NCI-H69 (cell line): Measurements from ENCODE around the gene APBB1IP.
"Not testable (repeated sequence)": the region's sequence is repeated elsewhere in the genome, so short reads cannot be mapped to it uniquely, and the experiment has no call there.

Experiments used
- DNase-seq: peaks from one replicate; lab custom pipeline; 2025; lab: John Stamatoyannopoulos, UW

Gene APBB1IP

GRCh38 chr10:26437637-26438461, at the start of gene APBB1IP:
Gene APBB1IP (plus strand): TSS chr10:26438341. CDS start chr10:26492327, 53,986 bp downstream.
- DNase-seq, result no peak

GRCh38 chr10:26389533-26389932, 48.6 kb upstream of the APBB1IP start:
- no peak for DNase-seq

GRCh38 chr10:26391701-26392695, 46.1 kb upstream of the APBB1IP start:
- no peak for DNase-seq

DNA sequence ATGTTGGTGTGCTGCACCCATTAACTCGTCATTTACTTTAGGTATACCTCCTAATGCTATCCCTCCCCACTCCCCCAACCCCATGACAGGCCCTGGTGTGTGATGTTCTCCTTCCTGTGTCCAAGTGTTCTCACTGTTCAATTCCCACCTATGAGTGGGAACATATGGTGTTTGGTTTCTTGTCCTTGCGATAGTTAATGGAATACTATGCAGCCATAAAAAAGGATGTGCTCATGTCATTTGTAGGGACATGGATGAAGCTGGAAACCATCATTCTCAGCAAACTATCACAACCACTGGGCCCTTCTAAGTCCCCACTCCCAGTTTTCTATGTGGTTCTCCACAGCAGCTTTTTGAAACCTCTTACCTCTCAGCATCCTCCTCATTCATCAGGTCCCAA, 39.8 kb upstream of the APBB1IP start:
- DNase-seq, result not testable (repeated sequence)

DNA sequence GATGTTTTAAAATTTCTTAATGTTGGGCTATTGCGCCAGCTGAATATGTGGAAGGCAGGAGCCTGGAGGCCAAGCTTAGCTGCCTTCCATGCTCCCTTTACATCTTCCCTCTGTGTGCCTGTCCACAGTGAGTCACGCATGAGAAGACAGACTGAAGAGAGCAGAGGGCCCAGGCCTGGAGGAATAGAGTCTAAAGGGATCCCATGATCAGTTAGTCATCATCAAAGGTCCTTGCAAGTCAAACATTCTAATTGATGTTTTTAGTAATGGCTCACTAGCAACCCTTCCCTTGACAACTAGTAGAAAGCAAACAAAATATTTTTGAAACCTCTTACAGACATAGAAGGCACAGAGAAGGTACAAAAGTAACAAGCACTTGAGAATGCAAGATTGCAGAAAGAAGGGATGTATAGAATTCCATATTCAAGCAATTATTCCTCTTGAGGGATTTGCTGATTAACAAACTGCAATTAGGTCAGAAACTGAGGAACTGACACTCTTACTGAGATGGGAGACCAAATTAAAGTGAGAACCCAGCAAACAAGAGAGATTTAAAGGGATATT, 30.7 kb upstream of the APBB1IP start:
- peak; percentile 69 for DNase-seq

DNA sequence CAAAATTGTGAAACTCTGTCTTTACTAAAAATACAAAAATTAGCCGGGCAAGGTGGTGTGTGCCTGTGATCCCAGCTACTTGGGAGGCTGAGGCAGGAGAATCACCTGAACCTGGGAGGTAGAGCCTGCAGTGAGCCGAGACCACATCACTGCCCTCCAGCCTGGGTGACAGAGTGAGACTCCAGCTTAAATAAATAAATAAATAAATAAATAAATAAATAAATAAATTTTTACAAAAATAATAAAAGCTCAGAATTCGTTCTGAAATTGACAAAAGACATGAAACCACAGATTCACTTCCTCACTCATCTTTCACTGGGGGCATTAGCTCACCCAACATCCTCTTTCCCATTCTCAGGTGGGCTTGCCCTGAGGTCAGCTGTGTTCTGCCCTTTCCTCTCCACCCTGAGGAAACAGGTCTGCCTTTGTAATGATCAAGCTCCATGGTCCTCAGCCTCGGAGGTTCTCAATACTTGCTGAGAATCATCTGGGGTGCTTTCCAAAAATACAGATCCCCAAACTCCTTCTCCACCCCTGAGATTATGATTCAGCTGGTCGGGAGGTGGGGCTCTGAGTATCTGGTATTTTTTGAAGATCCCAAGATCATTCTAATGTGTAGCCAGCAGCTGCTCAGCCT, 29.2 kb upstream of the APBB1IP start:
- no peak for DNase-seq

GRCh38 chr10:26410356-26410755, 27.8 kb upstream of the APBB1IP start:
- DNase-seq, result no peak

DNA sequence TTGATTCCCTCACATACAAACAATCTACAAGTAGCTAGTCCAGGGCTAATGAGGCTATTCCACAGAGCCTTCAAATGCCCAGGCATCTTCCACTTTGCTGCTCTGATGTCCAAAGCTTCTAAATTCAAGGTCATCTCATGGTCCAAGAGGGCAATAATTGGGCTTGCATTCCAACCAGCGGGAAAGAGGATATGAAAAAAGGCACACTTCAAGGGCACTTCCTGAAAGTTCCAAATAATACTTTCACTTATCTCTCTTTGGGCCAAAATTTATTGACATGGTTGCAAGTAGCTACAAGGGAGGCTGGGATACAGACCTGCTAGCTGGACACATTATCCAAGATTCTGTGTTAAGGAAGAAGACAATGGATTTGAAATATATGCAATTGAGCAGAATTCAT, 25.2 kb upstream of the APBB1IP start:
- no peak for DNase-seq

DNA sequence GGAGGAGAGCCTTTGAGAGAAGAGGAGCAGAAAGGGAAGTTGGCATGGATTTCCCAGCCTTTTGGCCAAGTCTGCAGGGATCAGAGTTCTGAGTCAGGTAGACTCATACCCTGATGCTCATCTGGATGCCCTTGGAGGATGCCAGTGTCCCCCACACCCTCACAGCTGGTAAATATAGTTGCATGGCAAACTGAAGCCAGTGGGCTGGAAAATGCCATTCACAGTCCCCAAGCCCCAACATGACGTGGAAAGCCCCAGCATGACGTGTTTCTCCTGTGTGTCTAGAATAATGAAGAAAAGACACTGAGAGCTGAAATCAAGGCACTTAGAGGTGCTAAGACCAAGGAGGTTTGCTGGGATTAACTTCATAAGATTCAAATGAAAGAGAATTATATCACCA, 24.8 kb upstream of the APBB1IP start:
- no peak for DNase-seq

DNA sequence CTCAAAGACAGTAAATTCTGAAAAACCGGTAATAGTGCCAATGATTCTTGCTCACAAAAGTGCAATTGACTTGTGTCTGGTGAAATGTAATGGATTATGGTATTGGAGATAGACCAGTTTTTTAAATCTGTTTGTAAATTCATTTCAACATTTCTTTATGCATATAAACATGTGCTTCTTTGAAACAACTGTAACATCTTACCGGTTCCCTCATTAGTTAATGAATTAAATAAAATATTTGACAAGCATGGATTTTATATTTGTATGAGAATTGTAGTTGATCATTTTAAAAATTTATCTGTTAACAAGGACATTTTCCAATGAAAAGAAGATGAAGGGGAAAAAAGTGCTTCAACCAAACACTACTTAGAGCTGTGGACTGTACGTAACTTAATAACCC, 21.0 kb upstream of the APBB1IP start:
- DNase-seq, result no peak

- no peak for DNase-seq
Measured at GRCh38 chr10:26422977-26423376, 15.2 kb upstream of the APBB1IP start.

DNA sequence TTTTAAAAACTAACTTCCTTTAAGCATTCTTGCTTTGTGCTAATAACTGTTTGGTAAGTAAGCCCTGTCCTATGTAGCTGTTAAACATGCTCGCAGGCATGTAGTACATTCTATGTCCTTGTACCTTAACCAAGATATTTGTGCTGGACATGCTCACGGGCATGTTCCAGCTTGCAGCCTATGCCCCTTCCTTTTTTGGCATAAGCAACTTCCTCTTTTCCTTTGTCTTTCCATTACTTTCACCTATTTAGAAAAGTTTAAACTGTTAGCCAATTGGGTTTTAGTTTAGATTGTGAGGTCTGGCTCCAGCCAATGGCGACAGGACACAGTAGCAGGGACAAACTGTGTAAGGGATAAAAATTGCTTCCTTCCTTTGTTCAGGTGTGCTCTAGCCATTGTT, 14.4 kb upstream of the APBB1IP start:
- no peak for DNase-seq

DNA sequence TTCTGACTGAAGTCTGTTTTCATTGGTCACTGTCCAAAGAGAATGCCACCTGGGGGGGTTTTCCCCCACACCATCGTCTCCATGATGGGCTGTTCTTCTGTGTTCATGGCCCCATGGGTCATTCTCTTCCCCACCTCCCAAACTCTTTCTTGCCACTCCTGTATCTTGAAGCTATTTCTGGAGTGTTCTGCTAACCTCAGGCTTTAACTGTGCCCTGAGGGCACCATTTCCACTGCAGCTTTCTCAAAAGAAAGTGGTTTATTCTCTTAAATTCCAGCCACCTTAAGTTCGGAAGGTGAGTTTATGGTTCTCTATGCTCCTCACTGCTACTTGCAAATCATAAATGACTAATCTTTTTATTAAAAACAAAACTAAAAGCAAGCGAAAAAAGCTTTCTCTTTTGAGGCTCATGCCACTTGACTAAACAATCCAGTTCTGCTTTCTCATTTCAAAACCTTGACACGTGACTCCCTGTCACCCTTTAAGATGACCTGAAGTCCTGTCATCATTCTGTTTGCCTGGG, 7.4 kb upstream of the APBB1IP start:
- DNase-seq, result no peak

DNA sequence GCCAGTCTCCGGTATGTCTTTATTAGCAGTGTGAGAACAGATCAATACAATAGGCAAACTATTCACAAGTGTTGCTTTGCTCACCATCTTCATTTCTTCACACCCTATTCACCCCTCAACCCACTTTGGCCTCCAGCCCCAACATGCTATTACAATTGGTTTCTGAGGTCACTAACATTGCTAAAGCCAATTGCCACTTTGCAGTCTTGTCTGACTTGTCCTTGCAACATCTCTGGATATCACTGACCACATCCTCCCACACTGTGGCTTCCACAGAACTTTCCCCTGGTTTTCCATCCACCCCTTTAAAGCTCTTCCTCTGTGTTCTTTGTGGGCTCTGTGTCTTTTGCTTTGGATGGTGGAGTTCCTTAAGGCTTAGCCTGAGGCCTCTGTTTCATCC, 5.2 kb upstream of the APBB1IP start:
- DNase-seq, result no peak

- DNase-seq, result no peak
Measured at GRCh38 chr10:26435852-26436251, 2.3 kb upstream of the APBB1IP start.

DNA sequence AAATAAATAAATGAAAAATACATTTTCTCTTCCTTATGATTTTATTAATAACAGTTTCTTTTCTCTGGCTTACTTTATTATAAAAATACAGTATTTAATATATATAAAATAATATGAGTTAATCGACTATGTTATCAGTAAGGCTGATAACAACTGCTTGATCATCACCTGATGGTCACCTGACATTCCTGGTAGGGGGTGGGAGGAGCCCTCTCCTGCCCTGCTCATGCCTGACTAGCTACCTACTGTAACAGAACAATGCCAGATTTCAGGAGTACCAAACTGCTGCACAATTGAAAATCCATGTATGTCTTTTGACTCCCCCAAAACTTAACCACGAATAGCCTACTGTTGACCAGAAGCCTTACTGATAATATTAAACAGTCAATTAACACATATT, 1.3 kb upstream of the APBB1IP start:
- DNase-seq, result no peak

GRCh38 chr10:26438534-26439341, 597 bp downstream of the APBB1IP start:
- DNase-seq, result no peak

DNA sequence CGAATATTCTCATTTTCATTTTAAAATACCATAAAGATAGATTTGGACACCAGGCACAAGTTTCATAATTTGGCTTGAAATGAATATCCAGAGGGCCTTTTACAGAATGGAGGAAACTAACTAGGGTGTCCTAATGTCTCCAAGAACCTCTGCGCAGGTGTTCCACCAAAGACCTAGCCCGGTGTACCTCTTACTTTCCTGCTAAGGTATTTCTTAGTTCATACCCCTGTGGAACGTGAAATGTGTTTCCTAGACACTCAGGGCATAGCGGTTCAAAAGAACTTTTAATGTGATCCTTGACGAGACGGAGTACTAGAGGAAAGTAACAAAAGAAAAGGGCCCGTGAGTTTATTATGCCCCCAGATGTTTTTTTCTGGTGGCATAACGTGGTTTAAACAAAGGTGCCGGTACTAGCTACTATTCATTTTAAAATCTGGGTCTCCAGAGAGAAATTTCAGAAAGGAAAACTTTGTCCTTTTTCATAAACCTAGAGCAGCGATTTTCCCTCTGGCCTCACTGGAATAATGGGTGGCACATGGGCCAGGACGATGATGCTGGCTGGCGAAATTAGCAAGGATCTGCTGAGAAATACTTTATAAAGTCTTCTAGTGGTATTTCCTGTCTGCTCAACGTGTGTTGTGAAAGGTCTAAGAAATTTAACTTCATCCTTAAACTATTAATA, 1.4 kb downstream of the APBB1IP start:
- DNase-seq, result no peak

GRCh38 chr10:26440088-26440470, 1.9 kb downstream of the APBB1IP start:
- DNase-seq, result no peak

DNA sequence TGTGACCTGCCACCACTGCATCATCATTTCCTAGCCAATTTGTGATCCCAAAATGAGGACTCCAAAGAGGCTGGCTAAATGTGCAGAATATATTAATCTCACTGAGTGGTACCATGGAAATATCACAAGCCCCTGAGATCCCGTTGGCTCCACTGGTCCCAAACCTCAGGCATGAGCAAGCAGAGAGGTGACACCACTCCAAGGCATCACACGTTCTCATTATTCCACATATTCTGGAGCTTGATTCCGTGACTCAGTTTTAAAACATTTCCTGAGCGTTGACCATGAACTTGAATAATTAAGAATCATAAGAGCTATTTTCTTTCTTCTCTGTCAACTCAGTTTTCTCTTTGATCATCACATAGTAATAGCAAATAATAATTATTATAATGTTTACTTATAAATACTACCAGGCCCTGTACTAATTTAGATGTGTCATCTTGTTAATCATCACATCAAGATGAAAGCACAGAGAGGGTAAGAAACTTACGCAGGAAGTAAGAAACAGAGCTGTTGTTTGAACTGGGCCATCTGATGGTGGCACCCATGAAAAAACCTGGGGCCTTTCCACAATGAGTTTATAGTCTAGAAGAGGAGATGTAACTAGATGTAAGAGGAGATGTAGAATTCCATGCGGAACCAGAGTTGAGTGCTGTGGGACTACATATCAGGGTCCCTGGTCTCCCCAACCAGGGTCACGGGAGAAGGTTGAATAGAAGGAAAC, 3.5 kb downstream of the APBB1IP start:
- DNase-seq, result no peak
